Activated CD4-positive, alpha-beta T cell treated with anti-CD3 and anti-CD28 coated beads for 1 hour (primary cell): ENCODE results near the gene TPSG1.
"Not testable (repeated sequence)": the region's sequence is repeated elsewhere in the genome, so short reads cannot be mapped to it uniquely, and the experiment has no call there.

ENCODE experiments used
- DNase-seq: peaks from one replicate; pipeline ENCODE4 v3.0.0-alpha.2; 2020

The TPSG1 gene

DNA sequence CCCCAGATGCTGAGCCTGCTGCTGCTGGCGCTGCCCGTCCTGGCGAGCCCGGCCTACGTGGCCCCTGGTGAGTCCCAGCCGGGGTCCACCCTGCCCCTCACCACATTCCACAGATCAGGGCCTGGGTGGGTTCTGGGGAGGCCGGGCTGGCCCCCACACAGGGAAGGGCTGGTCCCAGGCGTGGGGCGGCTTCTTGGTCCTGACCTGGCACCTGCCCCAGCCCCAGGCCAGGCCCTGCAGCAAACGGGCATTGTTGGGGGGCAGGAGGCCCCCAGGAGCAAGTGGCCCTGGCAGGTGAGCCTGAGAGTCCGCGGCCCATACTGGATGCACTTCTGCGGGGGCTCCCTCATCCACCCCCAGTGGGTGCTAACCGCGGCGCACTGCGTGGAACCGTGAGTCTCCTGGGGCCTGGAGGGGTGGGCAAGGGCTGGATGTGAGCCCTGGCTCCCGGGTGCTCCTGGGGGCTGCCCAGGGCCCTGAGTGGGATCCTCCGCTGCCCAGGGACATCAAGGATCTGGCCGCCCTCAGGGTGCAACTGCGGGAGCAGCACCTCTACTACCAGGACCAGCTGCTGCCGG, 31.3 kb upstream of the TPSG1 start:
- DNase-seq: not testable (repeated sequence)

DNA sequence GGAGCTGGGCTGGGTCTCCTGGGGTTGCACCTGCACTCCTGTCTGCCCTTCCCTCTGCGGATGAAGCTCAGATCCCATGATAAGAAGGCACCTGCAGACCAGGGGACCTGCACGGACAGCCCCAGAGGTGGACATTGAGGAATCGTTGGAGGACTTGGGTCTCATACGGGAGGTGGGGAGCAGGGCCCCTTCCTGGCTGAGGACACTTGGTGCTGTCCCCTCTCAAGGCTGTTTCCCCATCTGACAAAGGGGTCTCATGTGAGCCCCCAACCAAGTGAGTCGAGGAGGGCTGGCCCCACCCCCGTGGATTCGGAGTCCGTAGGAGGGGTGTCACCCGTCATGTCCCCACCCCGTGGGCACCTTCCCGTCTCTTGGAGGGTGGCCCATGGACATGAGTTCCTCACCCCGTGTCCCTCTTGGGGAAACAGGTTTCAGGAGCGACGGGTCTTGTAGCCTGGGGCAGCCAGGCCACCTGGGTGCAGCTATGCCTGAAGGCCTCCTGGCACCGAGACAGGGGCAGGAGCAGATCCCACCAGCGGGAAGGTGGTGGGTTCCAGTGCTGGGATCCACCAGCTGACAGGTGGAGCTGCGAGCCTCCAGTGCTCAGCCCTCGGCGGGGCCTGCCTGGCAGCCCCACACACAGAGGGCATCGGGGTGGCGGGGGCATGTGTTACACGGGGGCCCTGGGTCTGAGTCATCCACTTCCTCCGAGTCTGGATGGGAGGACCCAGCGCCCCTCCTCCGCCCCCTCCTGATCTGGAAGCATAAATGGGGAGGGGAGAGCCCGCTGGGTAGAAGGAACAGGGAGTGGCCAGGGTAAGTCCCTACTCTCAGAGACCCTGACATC, 30.4 kb upstream of the TPSG1 start, which contains the start of gene TPSD1:
Gene TPSD1 (plus strand): TSS at position 794 of the 847 bp plus-strand sequence. CDS start 212 bp downstream, outside the sequence.
- DNase-seq: not testable (repeated sequence)

GRCh38 chr16:1254821-1255220, 29.8 kb upstream of the TPSG1 start:
- DNase-seq: not testable (repeated sequence)

GRCh38 chr16:1253701-1254364, 28.8 kb upstream of the TPSG1 start:
- not testable (repeated sequence) for DNase-seq

GRCh38 chr16:1249031-1249755, 24.1 kb upstream of the TPSG1 start:
- DNase-seq: not testable (repeated sequence)

DNA sequence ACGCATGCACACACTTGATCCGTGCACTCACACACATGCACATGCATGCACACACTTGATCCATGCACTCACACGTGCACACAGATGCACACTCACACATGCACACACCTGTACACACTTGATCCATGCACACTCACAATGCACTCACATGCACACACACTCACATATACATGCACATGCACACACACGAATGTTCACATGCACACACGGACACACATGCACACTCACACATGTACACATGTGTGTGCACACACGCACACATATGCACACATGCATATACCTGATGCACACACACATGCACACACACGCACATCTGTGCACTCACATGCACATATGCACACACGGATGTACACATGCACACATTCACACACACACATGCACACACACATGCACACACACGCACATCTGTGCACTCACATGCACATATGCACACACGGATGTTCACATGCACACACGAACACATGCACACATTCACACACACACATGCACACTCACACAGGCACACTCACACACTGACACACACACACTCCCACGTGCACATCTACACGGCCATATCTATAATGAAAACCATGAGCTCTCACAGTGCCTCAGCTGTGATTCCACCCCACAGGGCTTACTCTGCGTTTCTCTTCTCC, 23.0 kb upstream of the TPSG1 start:
- not testable (repeated sequence) for DNase-seq

DNA sequence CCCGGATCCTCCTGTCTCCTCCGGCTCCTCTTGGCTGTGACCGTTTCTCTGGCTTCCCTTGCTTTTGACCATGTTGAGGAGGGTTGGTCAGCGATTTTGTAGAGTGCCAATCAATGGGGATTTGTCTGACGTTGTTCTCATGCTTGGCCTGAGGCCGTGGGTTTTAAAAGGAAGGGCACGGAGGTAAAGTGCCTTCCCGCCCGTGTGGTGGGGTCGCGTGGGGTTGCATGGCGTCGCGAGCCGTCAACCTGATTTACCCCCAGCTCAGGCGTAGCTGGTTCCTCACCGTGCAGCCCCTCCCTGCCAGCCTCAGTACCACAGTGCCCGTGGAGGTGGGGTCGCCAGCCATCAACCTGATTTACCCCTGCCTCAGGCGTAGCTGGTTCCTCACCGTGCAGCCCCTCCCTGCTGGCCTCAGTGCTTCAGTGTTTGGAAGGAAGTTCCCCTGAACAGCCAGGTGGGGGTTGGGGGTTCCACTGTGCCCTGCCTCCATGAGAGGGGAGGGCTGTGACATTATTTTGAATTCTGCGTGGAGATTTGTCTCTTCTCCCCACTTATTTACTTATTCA, 20.5 kb upstream of the TPSG1 start:
- DNase-seq: no peak

DNA sequence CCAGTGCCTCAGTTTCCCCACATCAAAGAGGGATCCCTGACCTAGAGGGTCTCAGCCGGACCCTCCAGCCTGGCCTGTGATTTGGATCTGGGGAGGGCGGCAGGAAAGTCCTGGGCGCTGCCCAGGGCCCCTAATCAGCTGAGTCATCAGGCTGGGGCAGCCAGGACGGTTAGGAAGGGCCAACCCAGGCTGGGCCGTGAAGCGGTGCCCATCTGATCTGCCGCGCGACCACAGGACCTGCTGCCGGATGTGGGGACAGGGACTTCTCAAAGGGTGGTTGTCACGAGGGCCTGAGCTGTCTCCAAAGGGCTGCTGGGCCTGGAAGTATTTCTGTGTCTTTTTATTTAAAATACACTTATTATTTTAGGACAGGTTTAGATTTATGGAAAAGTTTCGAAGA, 19.8 kb upstream of the TPSG1 start:
- no peak for DNase-seq

GRCh38 chr16:1243907-1244850, 19.1 kb upstream of the TPSG1 start:
- DNase-seq: not testable (repeated sequence)

DNA sequence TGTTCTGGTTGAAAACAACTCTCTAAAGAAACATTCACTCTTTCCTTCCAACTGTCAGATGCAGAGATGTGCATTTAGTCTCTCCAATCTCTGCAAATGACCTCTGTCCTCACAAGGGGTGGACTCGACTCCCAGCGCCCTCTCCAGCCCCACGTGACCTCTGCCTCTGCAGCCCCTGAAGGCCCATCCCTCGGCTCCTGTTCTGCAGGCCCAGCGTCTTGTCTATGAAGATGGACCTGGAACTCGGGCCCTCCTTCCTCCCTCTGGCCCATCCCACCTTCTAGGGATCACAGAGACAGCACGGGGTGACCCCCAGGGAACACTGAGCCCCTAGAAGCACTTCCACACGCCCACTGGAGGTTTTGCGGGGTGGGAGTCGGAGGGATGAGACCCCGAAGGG, 18.3 kb upstream of the TPSG1 start:
- DNase-seq: not testable (repeated sequence)

DNA sequence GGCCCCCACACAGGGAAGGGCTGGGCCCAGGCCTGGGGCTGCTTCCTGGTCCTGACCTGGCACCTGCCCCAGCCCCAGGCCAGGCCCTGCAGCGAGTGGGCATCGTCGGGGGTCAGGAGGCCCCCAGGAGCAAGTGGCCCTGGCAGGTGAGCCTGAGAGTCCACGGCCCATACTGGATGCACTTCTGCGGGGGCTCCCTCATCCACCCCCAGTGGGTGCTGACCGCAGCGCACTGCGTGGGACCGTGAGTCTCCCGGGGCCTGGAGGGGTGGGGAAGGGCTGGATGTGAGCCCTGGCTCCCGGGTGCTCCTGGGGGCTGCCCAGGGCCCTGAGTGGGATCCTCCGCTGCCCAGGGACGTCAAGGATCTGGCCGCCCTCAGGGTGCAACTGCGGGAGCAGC, 16.0 kb upstream of the TPSG1 start:
- not testable (repeated sequence) for DNase-seq

DNA sequence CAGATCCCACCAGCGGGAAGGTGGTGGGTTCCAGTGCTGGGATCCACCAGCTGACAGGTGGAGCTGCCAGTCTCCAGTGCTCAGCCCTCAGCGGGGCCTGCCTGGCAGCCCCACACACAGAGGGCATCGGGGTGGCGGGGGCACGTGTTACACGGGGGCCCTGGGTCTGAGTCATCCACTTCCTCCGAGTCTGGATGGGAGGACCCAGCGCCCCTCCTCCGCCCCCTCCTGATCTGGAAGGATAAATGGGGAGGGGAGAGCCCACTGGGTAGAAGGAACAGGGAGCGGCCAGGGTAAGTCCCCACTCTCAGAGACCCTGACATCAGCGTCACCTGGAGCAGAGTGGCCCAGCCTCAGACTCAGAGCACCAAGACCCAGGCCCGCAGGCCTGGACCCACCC, 15.4 kb upstream of the TPSG1 start, which contains the start of gene TPSAB1:
Gene TPSAB1 (plus strand): TSS at position 270 of the 400 bp plus-strand sequence. CDS start 234 bp downstream, outside the sequence.
- not testable (repeated sequence) for DNase-seq

GRCh38 chr16:1239575-1239974, 14.5 kb upstream of the TPSG1 start:
- DNase-seq: not testable (repeated sequence)

DNA sequence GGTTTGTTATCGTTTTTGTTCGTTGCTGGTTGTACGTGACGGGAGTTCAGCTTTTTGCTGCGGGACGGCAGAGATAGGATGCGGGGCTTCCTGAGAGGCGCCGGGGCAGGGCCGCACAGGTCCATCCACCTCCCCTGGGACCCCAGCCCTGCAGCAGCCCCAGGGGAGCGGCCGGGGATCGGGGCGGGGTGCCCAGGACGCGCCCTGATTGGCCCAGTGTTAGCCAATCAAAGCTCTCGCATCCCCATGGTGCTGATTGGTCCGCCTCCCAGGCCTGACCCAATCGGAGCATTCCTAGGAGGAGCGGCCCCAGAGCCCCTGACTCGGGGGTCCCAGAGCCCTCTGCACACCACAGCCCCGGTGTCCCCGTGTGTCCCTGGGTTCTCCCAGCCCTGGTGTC, 13.8 kb upstream of the TPSG1 start:
- not testable (repeated sequence) for DNase-seq

DNA sequence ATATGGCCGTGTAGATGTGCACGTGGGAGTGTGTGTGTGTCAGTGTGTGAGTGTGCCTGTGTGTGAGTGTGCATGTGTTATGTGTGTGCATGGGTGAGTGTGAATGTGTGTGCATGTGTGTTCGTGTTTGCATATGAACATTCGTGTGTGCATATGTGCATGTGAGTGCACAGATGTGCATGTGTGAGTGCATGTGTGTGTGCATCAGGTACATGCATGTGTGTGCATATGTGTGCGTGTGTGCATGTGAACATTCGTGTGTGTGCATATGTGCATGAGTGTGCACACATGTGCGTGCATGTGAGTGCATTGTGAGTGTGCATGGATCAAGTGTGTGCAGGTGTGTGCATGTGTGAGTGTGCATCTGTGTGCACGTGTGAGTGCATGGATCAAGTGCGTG, 12.9 kb upstream of the TPSG1 start:
- no peak for DNase-seq

DNA sequence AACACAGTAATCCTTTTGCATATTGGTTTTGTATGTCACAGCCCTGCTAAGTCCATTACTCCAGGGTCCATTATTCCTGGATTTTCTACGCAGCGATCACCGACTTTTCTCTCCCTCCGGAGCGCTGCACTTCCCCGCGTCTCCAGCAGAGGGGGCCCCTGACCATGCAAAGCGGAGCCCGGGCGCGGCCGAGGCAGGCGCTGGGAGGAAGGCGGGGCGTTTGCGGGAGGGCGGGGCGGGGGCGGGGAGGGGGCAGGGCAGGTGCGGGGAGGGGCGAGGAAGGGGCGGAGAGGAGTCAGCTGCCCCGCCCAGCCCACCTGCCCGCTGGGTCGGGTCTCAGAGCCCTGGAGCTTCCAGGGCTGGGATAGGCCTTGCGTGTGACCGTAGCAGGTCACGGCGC, 11.6 kb upstream of the TPSG1 start:
- not testable (repeated sequence) for DNase-seq

DNA sequence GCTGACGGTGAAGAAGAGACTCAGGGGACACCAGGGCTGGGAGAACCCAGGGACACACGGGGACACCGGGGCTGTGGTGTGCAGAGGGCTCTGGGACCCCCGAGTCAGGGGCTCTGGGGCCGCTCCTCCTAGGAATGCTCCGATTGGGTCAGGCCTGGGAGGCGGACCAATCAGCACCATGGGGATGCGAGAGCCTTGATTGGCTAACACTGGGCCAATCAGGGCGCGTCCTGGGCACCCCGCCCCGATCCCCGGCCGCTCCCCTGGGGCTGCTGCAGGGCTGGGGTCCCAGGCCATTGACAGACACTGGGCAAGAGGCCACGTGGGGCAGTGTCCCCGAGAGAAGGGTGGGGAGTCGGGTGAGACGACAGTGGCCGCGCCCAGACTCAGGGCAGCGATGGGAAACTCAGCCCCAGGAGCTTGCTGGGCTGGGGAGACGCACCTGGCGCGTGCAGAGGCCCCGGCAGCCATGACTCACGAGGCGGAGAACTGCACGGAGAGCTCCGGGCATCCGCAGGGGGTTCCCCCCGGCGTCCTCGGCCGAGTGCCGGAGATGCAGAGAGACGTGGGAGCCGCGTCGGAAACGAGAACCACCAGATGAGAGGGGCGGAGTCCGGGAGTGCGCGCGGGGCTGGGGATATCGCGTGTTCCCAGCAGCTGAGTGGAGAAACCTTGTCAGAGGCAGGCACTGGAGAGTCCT, 7.1 kb upstream of the TPSG1 start:
- not testable (repeated sequence) for DNase-seq

DNA sequence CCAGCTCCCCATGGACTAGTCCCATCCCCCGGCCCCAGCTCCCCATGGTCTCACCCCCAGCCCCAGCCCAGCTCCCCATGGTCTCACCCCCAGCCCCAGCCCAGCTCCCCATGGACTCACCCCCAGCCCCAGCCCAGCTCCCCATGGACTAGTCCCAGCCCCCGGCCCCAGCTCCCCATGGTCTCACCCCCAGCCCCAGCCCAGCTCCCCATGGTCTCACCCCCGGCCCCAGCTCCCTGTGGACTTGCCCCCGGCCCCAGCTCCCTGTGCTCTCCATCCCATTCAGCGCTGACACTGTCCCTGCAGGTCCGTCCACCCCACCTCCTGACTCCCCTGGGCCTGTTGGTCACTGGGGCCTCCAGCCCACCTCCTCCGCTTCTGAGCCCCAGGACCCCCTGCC, 6.2 kb upstream of the TPSG1 start:
- not testable (repeated sequence) for DNase-seq

DNA sequence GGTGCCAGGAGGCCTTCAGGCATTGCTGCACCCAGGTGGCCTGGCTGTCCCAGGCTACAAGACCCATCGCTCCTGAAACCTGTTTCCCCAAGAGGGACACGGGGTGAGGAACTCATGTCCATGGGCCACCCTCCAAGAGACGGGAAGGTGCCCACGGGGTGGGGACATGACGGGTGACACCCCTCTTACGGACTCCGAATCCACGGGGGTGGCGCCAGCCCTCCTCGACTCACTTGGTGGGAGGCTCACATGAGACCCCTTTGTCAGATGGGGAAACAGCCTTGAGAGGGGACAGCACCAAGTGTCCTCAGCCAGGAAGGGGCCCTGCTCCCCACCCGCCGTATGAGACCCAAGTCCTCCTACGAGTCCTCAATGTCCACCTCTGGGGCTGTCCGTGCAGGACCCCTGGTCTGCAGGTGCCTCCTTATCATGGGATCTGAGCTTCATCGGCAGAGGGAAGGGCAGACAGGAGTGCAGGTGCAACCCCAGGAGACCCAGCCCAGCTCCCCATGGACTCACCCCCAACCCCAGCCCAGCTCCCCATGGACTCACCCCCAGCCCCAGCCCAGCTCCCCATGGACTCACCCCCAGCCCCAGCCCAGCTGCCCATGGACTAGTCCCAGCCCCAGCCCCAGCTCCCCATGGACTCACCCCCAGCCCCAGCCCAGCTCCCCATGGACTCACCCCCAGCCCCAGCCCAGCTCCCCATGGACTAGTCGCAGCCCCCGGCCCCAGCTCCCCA, 5.6 kb upstream of the TPSG1 start:
- DNase-seq: not testable (repeated sequence)
